K562 (cell line): ENCODE data around the gene BPTF. TPM values are rescaled to one million over a fixed set of nuclear protein-coding genes. Genes with fewer than 3 reads are reported as not detected.

Experiments used
- ATAC-seq: fragments of 200-7000 bp; cut with Tn5 transposase; 3 replicates; pipeline ENCODE4 v1.9.1; 2020; ENCODE audit warnings: moderate library complexity
- BruUV-seq: library from RNA; stranded (reverse); fragments of 400-500 nt; replicated peaks from 2 replicates; lab custom pipeline; 2021; lab: Mats Ljungman, UMichigan
- CTCF ChIA-PET: fragments of 300-600 bp; formaldehyde crosslinking; extraction: SDS; loops from one replicate; lab custom pipeline; 2021; ENCODE audit warnings: low intra/inter-chr PET ratio; lab: Yijun Ruan, JAX
- POLR2A ChIA-PET: fragments of 300-600, 350-650 bp; sonication (Branson Sonifier 250); formaldehyde crosslinking; extraction: SDS; loops from one replicate; lab custom pipeline; 2021; ENCODE audit warnings: antibody characterized with exemption, inconsistent platforms; lab: Yijun Ruan, JAX
- DNase-seq, 4 experiments: peaks; one replicate each; pipeline versions ENCODE4 v3.0.0 to v3.0.0-alpha.2; 2011 to 2018; ENCODE audit warnings: low spot score in 3 of 4, mixed read lengths in 3 of 4; ENCODE audit errors: extremely low read depth in 1 of 4
- FAIRE-seq: peaks from 2 replicates; lab custom pipeline; 2011; peaks lifted over from hg19 to GRCh38; lab: Jason Lieb, UNC
- H2AFZ ChIP-seq: 2 replicates; pipeline ENCODE4 v1.6.0; 2011; ENCODE audit warnings: low read depth, low read length, control low read depth, inconsistent platforms
- H3K27ac ChIP-seq: fragments of 200-600 bp; 3 replicates; pipeline ENCODE4 v1.8.0; 2011; ENCODE audit warnings: low read depth, mild to moderate bottlenecking, control low read depth, inconsistent platforms, low read length, moderate library complexity, mixed read lengths; ENCODE audit errors: extremely low read depth
- H3K27me3 ChIP-seq, 2 experiments: fragments of 300-600 bp in 1 of 2; 2 replicates in 1 of 2; 3 replicates in 1 of 2; pipeline versions ENCODE4 v1.6.0 to v1.8.0; 2011; ENCODE audit warnings: inconsistent platforms in 2 of 2, low read length in 2 of 2, mild to moderate bottlenecking in 1 of 2, mixed read lengths in 1 of 2, moderate library complexity in 1 of 2; ENCODE audit not compliant: control insufficient read depth in 2 of 2, insufficient read depth in 2 of 2
- H3K36me3 ChIP-seq: fragments of 300-600 bp; 3 replicates; pipeline ENCODE4 v1.8.0; 2011; ENCODE audit warnings: mild to moderate bottlenecking, low read length, inconsistent platforms; ENCODE audit not compliant: control insufficient read depth, insufficient read depth
- H3K4me1 ChIP-seq, 2 experiments: fragments of 200-600 bp in 1 of 2; replicated peaks in 1 of 2; 2 replicates in 1 of 2; 3 replicates in 1 of 2; pipeline versions ENCODE4 v1.5.1 to v1.8.0; 2011; ENCODE audit warnings: inconsistent platforms in 2 of 2, low read length in 2 of 2, mild to moderate bottlenecking in 1 of 2, mixed read lengths in 1 of 2, moderate library complexity in 1 of 2; ENCODE audit not compliant: control insufficient read depth in 2 of 2, insufficient read depth in 2 of 2
- H3K4me2 ChIP-seq: 2 replicates; pipeline ENCODE4 v1.6.1; 2011; ENCODE audit warnings: low read length, control low read depth, inconsistent platforms, mixed read lengths; ENCODE audit not compliant: insufficient read depth
- H3K4me3 ChIP-seq: fragments of 200-600 bp; sonication (generic), shearing (Covaris generic); 2 replicates; pipeline ENCODE4 v1.5.1; 2016; ENCODE audit warnings: control low read depth, inconsistent platforms
- H3K79me2 ChIP-seq: fragments of 200-600 bp; 3 replicates; pipeline ENCODE4 v1.8.0; 2011; ENCODE audit warnings: low read length, inconsistent platforms; ENCODE audit not compliant: control insufficient read depth, insufficient read depth
- H3K9ac ChIP-seq, 2 experiments: 2 replicates each; pipeline versions ENCODE4 v1.6.0 to v1.6.1; 2011; ENCODE audit warnings: low read depth in 2 of 2, low read length in 2 of 2, control low read depth in 1 of 2, inconsistent platforms in 1 of 2, mild to moderate bottlenecking in 1 of 2, mixed read lengths in 1 of 2; ENCODE audit not compliant: insufficient read depth in 1 of 2
- H3K9me1 ChIP-seq: one replicate; pipeline ENCODE4 v1.6.0; 2011; ENCODE audit warnings: inconsistent platforms, mild to moderate bottlenecking, low read length, moderate library complexity; ENCODE audit not compliant: control insufficient read depth, insufficient read depth
- H3K9me3 ChIP-seq: replicated peaks from 2 replicates; pipeline ENCODE4 v1.5.1; 2011; ENCODE audit warnings: low read depth, low read length, inconsistent platforms; ENCODE audit not compliant: control insufficient read depth, insufficient read depth
- H4K20me1 ChIP-seq: replicated peaks from 2 replicates; pipeline ENCODE4 v1.6.1; 2011; ENCODE audit warnings: low read length, inconsistent platforms, mixed read lengths; ENCODE audit not compliant: control insufficient read depth, insufficient read depth
- BDP1 ChIP-seq: IDR thresholded peaks from 3 replicates; pipeline ENCODE4 v1.6.1; 2011; ENCODE audit not compliant: insufficient read length, insufficient read depth
- BRD4 ChIP-seq: fragments of 200-600 bp; sonication (generic); IDR thresholded peaks from 2 replicates; pipeline ENCODE4 v1.6.1; 2017; ENCODE audit warnings: inconsistent platforms
- COPS2 ChIP-seq: fragments of 450-650 bp; conservative IDR thresholded peaks from 2 replicates; pipeline ENCODE4 v1.6.1; 2016; ENCODE audit warnings: mild to moderate bottlenecking, moderate library complexity
- CREB3L1 ChIP-seq: fragments of 450-650 bp; IDR thresholded peaks from 2 replicates; pipeline ENCODE4 v1.6.1; 2014; ENCODE audit warnings: low read depth, mild to moderate bottlenecking, moderate library complexity, borderline replicate concordance
- CXXC5 ChIP-seq: fragments of 250-450 bp; sonication (Bioruptor Pico); IDR thresholded peaks from 2 replicates; pipeline ENCODE4 v1.8.0; 2022; ENCODE audit warnings: inconsistent platforms, mild to moderate bottlenecking, moderate library complexity
- FOXK2 ChIP-seq, 2 experiments: fragments of 450-650 bp; IDR thresholded peaks in 1 of 2; conservative IDR thresholded peaks in 1 of 2; 2 replicates each; pipeline ENCODE4 v1.6.1; 2016; ENCODE audit warnings: low read depth in 2 of 2, mild to moderate bottlenecking in 1 of 2
- GABPB2 ChIP-seq: fragments of 250-450 bp; sonication (Bioruptor Pico); conservative IDR thresholded peaks from 2 replicates; pipeline ENCODE4 v1.5.1; 2021; ENCODE audit warnings: mild to moderate bottlenecking
- HDAC3 ChIP-seq: fragments of 450-650 bp; IDR thresholded peaks from 2 replicates; pipeline ENCODE4 v1.6.1; 2018; ENCODE audit warnings: borderline replicate concordance, mild to moderate bottlenecking, moderate library complexity; ENCODE audit not compliant: partially characterized antibody
- SOX6 ChIP-seq: fragments of 450-650 bp; IDR thresholded peaks from 2 replicates; pipeline ENCODE4 v1.6.1; 2014; ENCODE audit warnings: mild to moderate bottlenecking
- SP1 ChIP-seq: sonication (generic); formaldehyde crosslinking; IDR thresholded peaks from 2 replicates; pipeline ENCODE4 v1.8.1; 2022; ENCODE audit warnings: mild to moderate bottlenecking, missing genetic modification reagents
- TARDBP ChIP-seq: fragments of 450-650 bp; IDR thresholded peaks from 2 replicates; pipeline ENCODE4 v1.6.1; 2016
- TRIM24 ChIP-seq, 2 experiments: fragments of 450-650 bp; IDR thresholded peaks; 2 replicates each; pipeline ENCODE4 v1.6.1; 2016
- ZEB2 ChIP-seq: fragments of 450-650 bp; IDR thresholded peaks from 2 replicates; pipeline ENCODE4 v1.6.1; 2016
- WGBS: fragments of 100-300 bp; shearing (Covaris generic); methylation state at CpG from one replicate; pipeline ENCODE4 v1.1.6; 2016; ENCODE audit warnings: low coverage, mixed read lengths; ENCODE audit not compliant: insufficient coverage; ENCODE audit errors: missing lambda C conversion rate; 5-methylcytosine and 5-hydroxymethylcytosine counted together
- in situ Hi-C: fragments of 300-500 bp; cut with MboI; formaldehyde crosslinking; loops from 4 replicates; pipeline ENCODE4 v1.15.0; 2018; ENCODE audit warnings: inconsistent platforms, mixed read lengths
- intact Hi-C: fragments of 100-400 bp; cut with micrococcal nuclease; formaldehyde crosslinking; loops from 2 replicates; pipeline ENCODE4 v1.14.2; 2022
- polyA plus RNA-seq, 8 experiments: library from polyadenylated mRNA; depleted of rRNA in 4 of 8; stranded (reverse) in 5 of 8; unstranded in 3 of 8; fragments of >200 nt; fragmentation: Nextera tagmentation in 2 of 8; fragmentation: Illumina TruSeq in 1 of 8; extraction: Ambion mirVana in 2 of 8; extraction: Trizol in 1 of 8; gene quantifications; 2 replicates each; pipeline versions ENCODE4 v1.2.1 to v1.2.3, GENCODE V29; 2011 to 2014; ENCODE audit warnings: inconsistent platforms in 1 of 8, missing spikeins in 1 of 8
- total RNA-seq, 7 experiments: library from RNA; depleted of rRNA in 6 of 7; stranded (reverse); fragments of >200 nt in 6 of 7; fragmentation: Illumina TruSeq in 2 of 7; extraction: Trizol in 2 of 7; gene quantifications; 2 replicates each; pipeline versions ENCODE4 v1.2.1 to v1.2.3, GENCODE V29; 2011 to 2021; ENCODE audit warnings: low replicate concordance in 1 of 7

BPTF gene
- total and polyA plus RNA-seq, 9 of the 15 experiments (the other 6 are each of a cell fraction or from before 2014, with no cell fraction given) = 12.5 to 52.1 (median 26.9) TPM

GRCh38 chr17:67879662-67880061 is 54.4 kb downstream of the BPTF start:
- POLR2A ChIA-PET = no interaction called here
- FAIRE-seq = peak; percentile 61
- no peak overlapping the region for H3K4me3 ChIP-seq
- WGBS = 44% methylated on average over 5 of the region's 5 CpGs
- BruUV-seq = no TSS peak
- no peaks in the 10 kb centered on the region; a peak in 1 of 5 replicates for H3K4me1 ChIP-seq
- peak; percentile 77 for ATAC-seq
- H3K27me3 ChIP-seq = no peaks in the 10 kb centered on the region
- H3K4me2 ChIP-seq = no peak overlapping the region
- H2AFZ ChIP-seq = no peak overlapping the region
- H3K27ac ChIP-seq = no peak overlapping the region
- CTCF ChIA-PET = no interaction called here
- no peaks in the 10 kb centered on the region for H3K9me1 ChIP-seq
- no peaks in the 10 kb centered on the region for H3K9me3 ChIP-seq
- no peaks in the 10 kb centered on the region for H4K20me1 ChIP-seq
- no peak overlapping the region for H3K9ac ChIP-seq
- intact Hi-C loops = no loop called here
- H3K36me3 ChIP-seq = peaks cover 31% of the 10 kb centered on the region; the same call in 2 of the 3 replicates
- peak in 1 of 4 experiments; percentile 43 for DNase-seq
- TF ChIP-seq FOXK2 (conservative IDR thresholded peaks at IDR 0.05 in 1 of 2, IDR thresholded peaks at IDR 0.05 in 1 of 2; ENCODE audit: low read depth in 2 of 2) (no peak), BDP1 (no peak), BRD4 (no peak), SP1 (CRISPR knock-in tag) (no peak), GABPB2 (CRISPR knock-in tag) (no peak), TRIM24 (IDR thresholded peaks at IDR 0.05) (no peak), HDAC3 (no peak), COPS2 (no peak)
- TF ChIP-seq, all 486 proteins: peak for 0
- H3K79me2 ChIP-seq = 0 out of 3 replicates have a peak, but pooled peaks cover 7% of the 10 kb centered on the region
- in situ Hi-C loops = no loop called here

- POLR2A ChIA-PET = no interaction called here
- H3K4me2 ChIP-seq = no peak overlapping the region
- WGBS = 80% methylated on average over 1 of the region's 1 CpG
- in situ Hi-C loops = no loop called here
- H3K36me3 ChIP-seq = peaks cover 28% of the 10 kb centered on the region; the same call in 2 of the 3 replicates
- H3K9me1 ChIP-seq = no peaks in the 10 kb centered on the region
- no peak overlapping the region for H3K27ac ChIP-seq
- no TSS peak for BruUV-seq
- H3K9me3 ChIP-seq = no peaks in the 10 kb centered on the region
- no peak overlapping the region for H3K9ac ChIP-seq
- CTCF ChIA-PET = no interaction called here
- intact Hi-C loops = no loop called here
- no peaks in the 10 kb centered on the region for H4K20me1 ChIP-seq
- H3K4me1 ChIP-seq = no peaks in the 10 kb centered on the region; a peak in 1 of 5 replicates
- ATAC-seq (no peak), FAIRE-seq (no peak), DNase-seq (no peak)
- 0 out of 3 replicates have a peak, but pooled peaks cover 7% of the 10 kb centered on the region for H3K79me2 ChIP-seq
- H3K27me3 ChIP-seq = no peaks in the 10 kb centered on the region
- no peak overlapping the region for H3K4me3 ChIP-seq
- H2AFZ ChIP-seq = no peak overlapping the region
- TF ChIP-seq CXXC5 (CRISPR knock-in tag) (no peak), TARDBP (no peak), SOX6 (no peak), ZEB2 (no peak), CREB3L1 (no peak)
Observed at GRCh38 chr17:67881083-67881482, 55.8 kb downstream of the BPTF start.
